A549 (cell line): ENCODE data around the gene TPRG1L. TPM values are rescaled to one million over a fixed set of nuclear protein-coding genes. Genes with fewer than 3 reads are reported as not detected.

ENCODE experiments used
- ATAC-seq, 2 experiments: fragments of 200-7000 bp in 1 of 2; fragments of >200 bp in 1 of 2; cut with Nextera tagmentation in 1 of 2; cut with Tn5 transposase in 1 of 2; 3 replicates each; pipeline versions ENCODE4 v1.8.0 to v1.9.1; 2018 to 2020; ENCODE audit warnings: mild to moderate bottlenecking in 1 of 2, moderate library complexity in 1 of 2
- CTCF ChIA-PET: fragments of 300-600 bp; sonication (Branson Sonifier 250); formaldehyde crosslinking; extraction: SDS; loops from one replicate; lab custom pipeline; 2021; ENCODE audit warnings: antibody characterized with exemption, inconsistent platforms; lab: Yijun Ruan, JAX
- POLR2A ChIA-PET: fragments of 350-600 bp; formaldehyde crosslinking; extraction: SDS; loops from one replicate; lab custom pipeline; 2021; ENCODE audit warnings: antibody characterized with exemption, inconsistent platforms; lab: Yijun Ruan, JAX
- DNase-seq, 2 experiments: peaks; one replicate each; pipeline versions ENCODE4 v3.0.0 to v3.0.0-alpha.2; 2011 to 2016; ENCODE audit warnings: low read depth in 1 of 2, low spot score in 1 of 2
- FAIRE-seq: peaks from 2 replicates; lab custom pipeline; 2011; peaks lifted over from hg19 to GRCh38; lab: Jason Lieb, UNC
- H3K27ac ChIP-seq, 2 experiments: fragments of >200 bp; sonication (Bioruptor Twin); formaldehyde crosslinking; 3 replicates each; pipeline ENCODE4 v1.5.1; 2016 to 2017
- H3K4me1 ChIP-seq: fragments of >200 bp; sonication (Bioruptor Twin); formaldehyde crosslinking; 3 replicates; pipeline ENCODE4 v1.6.1; 2016
- H3K4me2 ChIP-seq: fragments of >200 bp; sonication (Bioruptor Twin); formaldehyde crosslinking; 3 replicates; pipeline ENCODE4 v1.6.1; 2016
- H3K4me3 ChIP-seq: fragments of >200 bp; sonication (Bioruptor Twin); formaldehyde crosslinking; 3 replicates; pipeline ENCODE4 v1.5.1; 2016
- H3K9me3 ChIP-seq: fragments of >200 bp; sonication (Bioruptor Twin); formaldehyde crosslinking; 3 replicates; pipeline ENCODE4 v1.6.1; 2016
- BHLHE40 ChIP-seq: IDR thresholded peaks from 2 replicates; pipeline ENCODE4 v1.6.1; 2012; ENCODE audit warnings: low read depth, low read length, inconsistent platforms
- CBX8 ChIP-seq: fragments of 200-600 bp; sonication (generic); IDR thresholded peaks from 2 replicates; pipeline ENCODE4 v1.6.1; 2016
- CEBPB ChIP-seq, 2 experiments: fragments of >200 bp in 1 of 2; sonication (Bioruptor Twin) in 1 of 2; formaldehyde crosslinking in 1 of 2; IDR thresholded peaks; 2 replicates each; pipeline ENCODE4 v1.6.1; 2012 to 2016
- CHD2 ChIP-seq: fragments of 150-350 bp; IDR thresholded peaks from 2 replicates; pipeline ENCODE4 v1.6.1; 2014; ENCODE audit warnings: low read length; ENCODE audit not compliant: partially characterized antibody
- CHD4 ChIP-seq: fragments of 200-600 bp; sonication (generic); IDR thresholded peaks from 2 replicates; pipeline ENCODE4 v1.6.1; 2016; ENCODE audit warnings: antibody characterized with exemption, mild to moderate bottlenecking, borderline replicate concordance
- ESRRA ChIP-seq: fragments of 150-350 bp; IDR thresholded peaks from 2 replicates; pipeline ENCODE4 v1.6.1; 2014; ENCODE audit warnings: mild to moderate bottlenecking, low read length, borderline replicate concordance
- GATA3 ChIP-seq: IDR thresholded peaks from 2 replicates; pipeline ENCODE4 v1.6.1; 2012; ENCODE audit warnings: borderline replicate concordance
- HMGXB4 ChIP-seq: fragments of 250-450 bp; sonication (Bioruptor Pico); IDR thresholded peaks from 2 replicates; pipeline ENCODE4 v1.5.0; 2021; ENCODE audit warnings: mild to moderate bottlenecking, moderate library complexity, borderline replicate concordance
- HOXB13 ChIP-seq: fragments of 250-450 bp; sonication (Bioruptor Pico); IDR thresholded peaks from 2 replicates; pipeline ENCODE4 v1.5.0; 2020; ENCODE audit warnings: low read depth, mild to moderate bottlenecking, moderate library complexity
- HOXB5 ChIP-seq: fragments of 250-450 bp; sonication (Bioruptor Pico); IDR thresholded peaks from 2 replicates; pipeline ENCODE4 v1.5.0; 2020; ENCODE audit warnings: mild to moderate bottlenecking, moderate library complexity
- JUN ChIP-seq, 2 experiments: fragments of >200 bp; sonication (Bioruptor Twin); formaldehyde crosslinking; IDR thresholded peaks; 2 replicates in 1 of 2; 3 replicates in 1 of 2; pipeline ENCODE4 v1.6.1; 2016 to 2017
- KDM1A ChIP-seq: fragments of 200-600 bp; sonication (generic); IDR thresholded peaks from 2 replicates; pipeline ENCODE4 v1.6.1; 2016; ENCODE audit warnings: low read depth, mild to moderate bottlenecking
- MAFK ChIP-seq: fragments of 450-650 bp; IDR thresholded peaks from 2 replicates; pipeline ENCODE4 v1.6.1; 2014; ENCODE audit not compliant: partially characterized antibody
- MAX ChIP-seq: IDR thresholded peaks from 2 replicates; pipeline ENCODE4 v1.6.1; 2012
- NPAS2 ChIP-seq: fragments of 250-450 bp; sonication (Bioruptor Pico); IDR thresholded peaks from 2 replicates; pipeline ENCODE4 v1.8.0; 2022; ENCODE audit warnings: mild to moderate bottlenecking, moderate library complexity, borderline replicate concordance
- NR3C1 ChIP-seq: fragments of >200 bp; sonication (Bioruptor Twin); formaldehyde crosslinking; IDR thresholded peaks from 3 replicates; pipeline ENCODE4 v1.6.1; 2017
- PBX3 ChIP-seq: IDR thresholded peaks from 2 replicates; pipeline ENCODE4 v1.6.1; 2012
- PHF8 ChIP-seq: fragments of 200-600 bp; sonication (generic); IDR thresholded peaks from 2 replicates; pipeline ENCODE4 v1.6.1; 2016; ENCODE audit warnings: low read depth, mild to moderate bottlenecking, antibody characterized with exemption, moderate library complexity, borderline replicate concordance
- POLR2A ChIP-seq: IDR thresholded peaks from 2 replicates; pipeline ENCODE4 v1.6.1; 2012; ENCODE audit warnings: mild to moderate bottlenecking, low read length
- RAD21 ChIP-seq, 2 experiments: fragments of >200 bp in 1 of 2; sonication (Bioruptor Twin) in 1 of 2; formaldehyde crosslinking in 1 of 2; IDR thresholded peaks in 1 of 2; conservative IDR thresholded peaks in 1 of 2; 2 replicates in 1 of 2; 3 replicates in 1 of 2; pipeline ENCODE4 v1.6.1; 2012 to 2018; ENCODE audit warnings: inconsistent platforms in 1 of 2
- REST ChIP-seq: fragments of 200-600 bp; sonication (generic); IDR thresholded peaks from 2 replicates; pipeline ENCODE4 v1.6.1; 2016; ENCODE audit warnings: antibody characterized with exemption, mild to moderate bottlenecking, moderate library complexity
- RFX5 ChIP-seq: fragments of 450-650 bp; IDR thresholded peaks from 2 replicates; pipeline ENCODE4 v1.7.1; 2014; ENCODE audit warnings: antibody characterized with exemption, mild to moderate bottlenecking, moderate library complexity
- SMC3 ChIP-seq: fragments of >200 bp; sonication (Bioruptor Twin); formaldehyde crosslinking; IDR thresholded peaks from 3 replicates; pipeline ENCODE4 v1.6.1; 2018; ENCODE audit warnings: inconsistent platforms
- SREBF2 ChIP-seq: fragments of 450-650 bp; IDR thresholded peaks from 2 replicates; pipeline ENCODE4 v1.6.1; 2014; ENCODE audit warnings: mild to moderate bottlenecking, moderate library complexity
- TFCP2L1 ChIP-seq: fragments of 250-450 bp; sonication (Bioruptor Pico); IDR thresholded peaks from 2 replicates; pipeline ENCODE4 v1.5.0; 2021; ENCODE audit warnings: mild to moderate bottlenecking
- USF2 ChIP-seq: fragments of 450-650 bp; IDR thresholded peaks from 2 replicates; pipeline ENCODE4 v1.6.1; 2014; ENCODE audit warnings: antibody characterized with exemption
- ZC3H11A ChIP-seq: fragments of 450-650 bp; IDR thresholded peaks from 2 replicates; pipeline ENCODE4 v1.6.1; 2014; ENCODE audit warnings: antibody characterized with exemption, mild to moderate bottlenecking
- WGBS: methylation state at CpG from one replicate; pipeline ENCODE4 v1.1.6; 2017; ENCODE audit errors: missing lambda C conversion rate; 5-methylcytosine and 5-hydroxymethylcytosine counted together
- polyA minus RNA-seq: library from RNA; depleted of rRNA, polyadenylated mRNA; stranded (reverse); fragments of >200 nt; gene quantifications from 2 replicates; pipeline ENCODE4 v1.2.3, GENCODE V29; 2011; rRNA and poly(A)+ RNA removed
- polyA plus RNA-seq, 4 experiments: library from polyadenylated mRNA; depleted of rRNA in 3 of 4; stranded (reverse); fragments of >200 nt; fragmentation: RNase III in 1 of 4; extraction: RNeasy Plus Mini Kit Qiagen cat#74134 plus additional on column Dnase treatment in 1 of 4; gene quantifications; 2 replicates in 3 of 4; 3 replicates in 1 of 4; pipeline ENCODE4 v1.2.3, GENCODE V29; 2011 to 2017
- TF ChIP-seq, protein P1 (sequence below): fragments of >200 bp; sonication (Bioruptor Twin); formaldehyde crosslinking; IDR thresholded peaks from 3 replicates; pipeline ENCODE4 v1.6.1; 2016
- TF ChIP-seq, protein P2 (sequence below): fragments of 250-450 bp; sonication (Bioruptor Pico); IDR thresholded peaks from 2 replicates; pipeline ENCODE4 v1.5.0; 2020; ENCODE audit warnings: low read depth, mild to moderate bottlenecking, moderate library complexity

Gene TPRG1L
- 13.1 and 15.8 TPM in 2 replicates for polyA plus RNA-seq (2011; rRNA removed)
- 11.4 and 14.6 TPM in 2 replicates for polyA plus RNA-seq (2012; cell fraction: cytosol; rRNA removed)
- 6.2 and 7.1 TPM in 2 replicates for polyA plus RNA-seq (2012; cell fraction: nucleus; rRNA removed)
- polyA plus RNA-seq (2017; fragmentation: RNase III; extraction: RNeasy Plus Mini Kit Qiagen cat#74134 plus additional on column Dnase treatment), result 18.4 to 20.1 TPM (median 18.7 TPM) in 3 replicates
- polyA minus RNA-seq, result 13.8 and 18.7 TPM in 2 replicates

DNA sequence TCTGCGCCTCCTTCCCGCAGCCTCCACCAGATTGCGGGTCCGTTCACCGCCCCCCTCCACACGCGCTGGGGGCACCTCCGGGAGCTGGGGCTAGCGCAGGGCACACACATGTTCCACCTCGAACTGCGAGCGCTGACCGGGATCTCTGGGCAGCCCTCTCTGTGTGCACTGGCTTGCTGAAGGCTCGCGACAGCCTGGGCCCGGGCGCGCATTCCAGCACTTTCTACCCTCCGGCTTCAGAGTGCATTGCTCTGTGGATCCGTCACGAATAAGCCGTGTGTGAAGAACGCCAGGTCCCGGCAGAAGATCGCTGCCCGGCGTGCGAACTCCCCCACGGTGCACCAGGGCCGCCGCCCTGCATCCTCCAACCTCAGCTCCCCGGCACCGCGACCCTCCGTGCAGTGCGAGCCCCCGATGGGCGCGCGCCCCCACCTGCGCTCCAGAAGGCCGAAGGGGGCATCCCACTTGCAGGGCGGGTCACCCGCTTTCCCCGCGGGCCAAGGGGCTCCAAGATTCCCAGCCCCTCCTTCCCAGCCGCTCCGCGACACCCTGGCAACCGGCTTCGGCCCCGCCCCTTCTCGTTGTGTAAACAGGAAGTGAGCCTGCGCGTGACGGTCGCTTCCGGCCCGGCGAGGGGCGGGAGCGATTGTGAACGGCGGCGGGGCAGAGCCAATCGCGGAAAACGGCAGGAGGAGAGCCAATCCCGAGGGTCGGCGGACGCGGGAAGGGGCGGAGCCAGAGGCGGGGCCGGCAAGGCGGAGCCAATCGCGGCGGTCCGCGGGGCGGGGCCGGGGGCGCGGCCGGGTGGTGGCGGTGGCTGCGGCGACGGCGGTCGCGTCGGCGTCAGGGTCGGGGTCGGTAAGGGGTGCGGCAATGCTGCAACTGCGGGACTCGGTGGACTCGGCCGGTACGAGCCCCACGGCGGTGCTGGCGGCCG, at the start of gene TPRG1L:
Gene TPRG1L (plus strand): TSS at position 816 of the 937 bp plus-strand sequence. CDS start 58 bp downstream, at position 874.
- peak; percentile 90 to 93 for DNase-seq
- H3K9me3 ChIP-seq, result no peaks in the 10 kb centered on the region
- peak; percentile 87 to 94 for ATAC-seq
- CTCF ChIA-PET, result interaction anchor here (5.8 to 7.0 kb wide), 2 partner anchors 134 to 172 kb away, joined by 58 to 102 read pairs; no protein-coding TSS in a partner anchor
- peaks cover 6% of the 10 kb centered on the region; the same call in 1 of the 3 replicates for H3K4me1 ChIP-seq
- 4% methylated on average over 27 of the region's 108 CpGs for WGBS
- peak within 1 kb of the TSS; percentile 86 to 96 for H3K27ac ChIP-seq
- FAIRE-seq, result no peak
- peak within 1 kb of the TSS; percentile 87 for H3K4me2 ChIP-seq
- peak within 1 kb of the TSS; percentile 92 for H3K4me3 ChIP-seq
- POLR2A ChIA-PET, result no interaction called here
- peak; percentile 63 for TF ChIP-seq USF2
- no peak for TF ChIP-seq NR3C1
- TF ChIP-seq POLR2A, result peak; percentile 63
- TF ChIP-seq, protein P1, sequence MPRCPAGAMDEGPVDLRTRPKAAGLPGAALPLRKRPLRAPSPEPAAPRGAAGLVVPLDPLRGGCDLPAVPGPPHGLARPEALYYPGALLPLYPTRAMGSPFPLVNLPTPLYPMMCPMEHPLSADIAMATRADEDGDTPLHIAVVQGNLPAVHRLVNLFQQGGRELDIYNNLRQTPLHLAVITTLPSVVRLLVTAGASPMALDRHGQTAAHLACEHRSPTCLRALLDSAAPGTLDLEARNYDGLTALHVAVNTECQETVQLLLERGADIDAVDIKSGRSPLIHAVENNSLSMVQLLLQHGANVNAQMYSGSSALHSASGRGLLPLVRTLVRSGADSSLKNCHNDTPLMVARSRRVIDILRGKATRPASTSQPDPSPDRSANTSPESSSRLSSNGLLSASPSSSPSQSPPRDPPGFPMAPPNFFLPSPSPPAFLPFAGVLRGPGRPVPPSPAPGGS, result 0 out of 3 replicates have a peak, but pooled peaks have one; percentile 42
- peak; percentile 50; the same call in 1 of the 2 replicates for TF ChIP-seq PHF8
- TF ChIP-seq ZC3H11A, result no peak
- no peak for TF ChIP-seq TFCP2L1 (CRISPR knock-in tag)
- no peak for TF ChIP-seq GATA3
- no peak for TF ChIP-seq NPAS2 (CRISPR knock-in tag)
- TF ChIP-seq CEBPB (IDR thresholded peaks at IDR 0.05), result no peak
- no peak for TF ChIP-seq BHLHE40
- TF ChIP-seq JUN (IDR thresholded peaks at IDR 0.05), result peak in 1 of 2 experiments; percentile 54; a peak in 1 of 5 replicates
- TF ChIP-seq KDM1A, result no peak
- no peak for TF ChIP-seq HMGXB4
- TF ChIP-seq CBX8, result no peak
- TF ChIP-seq PBX3, result peak; percentile 67; the same call in 1 of the 2 replicates
- no peak for TF ChIP-seq MAFK
- no peak for TF ChIP-seq ESRRA
- TF ChIP-seq, protein P2, sequence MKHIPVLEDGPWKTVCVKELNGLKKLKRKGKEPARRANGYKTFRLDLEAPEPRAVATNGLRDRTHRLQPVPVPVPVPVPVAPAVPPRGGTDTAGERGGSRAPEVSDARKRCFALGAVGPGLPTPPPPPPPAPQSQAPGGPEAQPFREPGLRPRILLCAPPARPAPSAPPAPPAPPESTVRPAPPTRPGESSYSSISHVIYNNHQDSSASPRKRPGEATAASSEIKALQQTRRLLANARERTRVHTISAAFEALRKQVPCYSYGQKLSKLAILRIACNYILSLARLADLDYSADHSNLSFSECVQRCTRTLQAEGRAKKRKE (CRISPR knock-in tag), result no peak
- no peak for TF ChIP-seq RFX5
- TF ChIP-seq HOXB13 (CRISPR knock-in tag), result no peak
- TF ChIP-seq RAD21 (conservative IDR thresholded peaks at IDR 0.05 in 1 of 2, IDR thresholded peaks at IDR 0.05 in 1 of 2), result no peak
- TF ChIP-seq MAX, result peak; percentile 53
- TF ChIP-seq CHD2, result peak; percentile 23
- no peak for TF ChIP-seq CHD4
- no peak for TF ChIP-seq SMC3
- no peak for TF ChIP-seq SREBF2
- TF ChIP-seq HOXB5 (CRISPR knock-in tag), result no peak
- no peak for TF ChIP-seq REST
